ENCODE data around the gene DHRS4.

Gene DHRS4

DNA sequence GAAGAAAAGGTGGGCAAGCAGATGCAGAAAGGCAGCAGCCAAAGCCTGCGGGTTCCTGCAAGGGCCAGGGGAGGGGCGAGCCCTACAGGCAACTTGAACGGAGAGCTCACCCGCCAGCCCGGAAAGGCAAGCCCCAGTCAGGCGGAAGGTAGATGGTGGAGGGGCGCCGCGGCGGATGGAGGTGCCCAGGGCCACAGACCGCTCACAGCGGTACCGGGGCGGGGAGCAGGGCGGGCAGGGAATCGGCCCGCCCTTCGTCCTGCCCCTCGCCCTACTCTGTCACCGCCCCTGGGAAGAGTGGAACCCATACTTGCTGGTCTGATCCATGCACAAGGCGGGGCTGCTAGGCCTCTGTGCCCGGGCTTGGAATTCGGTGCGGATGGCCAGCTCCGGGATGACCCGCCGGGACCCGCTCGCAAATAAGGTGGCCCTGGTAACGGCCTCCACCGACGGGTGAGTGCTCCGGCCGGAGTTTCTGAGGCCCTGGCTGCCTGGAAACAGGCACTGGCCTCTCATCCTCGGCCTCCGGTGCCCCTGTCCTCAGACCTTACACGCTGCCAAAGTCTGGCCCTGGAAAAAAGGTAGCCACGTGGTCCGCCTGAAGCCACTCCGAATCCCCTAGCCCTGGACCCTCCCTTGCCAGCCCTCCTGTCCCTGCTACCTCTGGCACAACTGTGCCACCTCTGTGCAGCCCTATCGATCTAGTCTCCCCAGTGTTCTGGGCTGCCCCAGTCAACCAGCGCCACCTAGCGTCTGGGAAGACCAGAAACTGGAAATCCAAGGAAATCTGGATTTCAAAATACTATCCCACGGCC is at the start of gene DHRS4:
DHRS4 (plus strand) TSS at position 307 of the 815 bp plus-strand sequence; CDS start at position 326, 19 bp downstream.
- peak; percentile 62 to 79 for DNase-seq (ENCODE audit: low read depth in 2 of 2)

DNA sequence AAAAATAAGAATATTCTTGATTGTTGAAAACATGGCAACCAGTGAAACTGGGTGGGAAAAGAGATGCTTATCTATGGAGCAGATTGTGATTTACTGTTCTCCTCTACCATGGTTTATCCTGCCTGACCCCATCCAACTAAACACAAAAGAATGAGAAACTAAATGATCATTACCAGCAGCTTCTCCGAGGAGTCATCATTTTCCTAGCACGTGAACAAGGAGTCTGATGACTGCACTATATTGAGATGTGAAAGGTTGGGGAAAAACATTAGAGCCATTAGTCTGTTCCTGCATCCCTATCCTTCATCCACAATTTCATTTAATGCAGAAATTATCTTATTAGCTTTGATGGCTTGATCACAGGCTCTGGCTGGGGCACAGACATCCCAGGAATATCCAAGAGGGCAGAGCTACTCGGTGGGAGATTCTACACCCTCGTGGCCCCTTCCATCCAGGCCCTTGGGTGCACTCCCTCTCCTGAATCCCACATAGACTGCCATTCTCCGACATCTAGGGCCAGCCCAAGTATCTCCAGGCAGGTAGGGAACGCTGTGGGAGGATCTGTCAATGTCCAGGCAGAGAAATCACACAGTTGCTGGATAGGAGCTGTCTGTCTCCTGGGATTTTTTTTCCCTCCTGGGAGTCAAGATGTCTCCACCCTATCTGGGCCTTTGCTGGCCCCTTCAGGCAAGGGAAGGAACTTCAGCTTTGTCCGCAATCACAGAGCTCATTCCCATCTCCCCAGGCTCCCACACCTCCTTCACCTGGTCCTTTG is 43.3 kb upstream of the DHRS4 start:
- peak in 1 of 2 experiments; percentile 20 for DNase-seq (ENCODE audit: low read depth in 2 of 2)

DNA sequence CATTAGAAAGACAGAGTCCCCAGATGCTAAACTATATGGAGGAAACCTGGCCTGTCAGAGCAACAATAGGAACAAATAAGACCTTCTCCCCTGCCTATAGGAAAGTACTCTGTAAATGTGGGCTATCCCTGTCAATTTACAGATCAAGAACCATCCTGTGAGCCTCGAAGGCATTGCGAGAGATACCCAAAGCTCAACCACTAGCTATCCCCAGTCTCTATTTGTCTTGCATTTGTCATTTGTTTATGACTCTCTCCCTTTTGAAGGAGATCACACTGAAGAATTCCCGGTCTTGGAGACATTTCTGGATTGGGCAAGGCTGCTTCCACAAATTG is 42.7 kb upstream of the DHRS4 start:
- DNase-seq (ENCODE audit: low read depth in 2 of 2): no peak

- no peak for DNase-seq (ENCODE audit: low read depth in 2 of 2)
Observed at GRCh38 chr14:23915559-23915958, 38.0 kb upstream of the DHRS4 start.

DNA sequence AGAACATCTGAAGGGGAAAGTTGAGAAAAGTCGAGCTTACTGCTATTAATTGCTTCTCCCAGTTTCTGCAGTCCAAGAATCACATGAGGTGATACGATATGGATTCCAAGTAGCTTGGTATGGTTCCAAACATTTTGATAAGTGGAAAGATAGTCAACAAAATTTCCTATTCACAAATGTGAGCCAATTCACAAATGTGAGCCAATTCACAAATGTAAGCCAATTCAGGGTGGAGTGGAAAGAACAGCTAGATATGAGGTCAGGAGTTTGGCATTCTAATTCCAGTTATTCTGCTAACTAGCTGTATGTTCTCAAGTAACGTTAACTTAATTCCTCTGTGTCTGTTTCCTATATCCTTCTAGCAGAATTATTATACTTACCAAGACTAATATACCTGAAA is 37.6 kb upstream of the DHRS4 start:
- no peak for DNase-seq (ENCODE audit: low read depth in 2 of 2)

DNA sequence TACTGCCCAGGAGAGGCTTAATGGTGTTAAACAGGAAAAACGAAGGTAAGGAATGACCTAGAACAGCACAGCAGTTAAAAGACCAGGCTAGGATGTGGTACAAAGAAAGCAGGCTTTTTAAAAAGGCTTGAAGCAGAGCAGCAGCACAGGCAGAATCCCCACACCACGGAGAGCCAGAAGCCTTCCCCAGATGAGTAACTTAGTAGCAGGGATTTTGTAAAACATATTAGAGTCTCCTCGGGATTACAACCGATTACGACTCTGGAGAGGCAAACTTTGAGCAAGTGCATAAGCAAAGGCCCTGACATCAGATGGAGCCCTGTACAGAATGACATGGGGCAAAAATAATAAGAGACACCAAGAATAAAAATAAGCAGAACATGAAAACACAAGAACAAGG is 37.1 kb upstream of the DHRS4 start:
- no peak for DNase-seq (ENCODE audit: low read depth in 2 of 2)

DNA sequence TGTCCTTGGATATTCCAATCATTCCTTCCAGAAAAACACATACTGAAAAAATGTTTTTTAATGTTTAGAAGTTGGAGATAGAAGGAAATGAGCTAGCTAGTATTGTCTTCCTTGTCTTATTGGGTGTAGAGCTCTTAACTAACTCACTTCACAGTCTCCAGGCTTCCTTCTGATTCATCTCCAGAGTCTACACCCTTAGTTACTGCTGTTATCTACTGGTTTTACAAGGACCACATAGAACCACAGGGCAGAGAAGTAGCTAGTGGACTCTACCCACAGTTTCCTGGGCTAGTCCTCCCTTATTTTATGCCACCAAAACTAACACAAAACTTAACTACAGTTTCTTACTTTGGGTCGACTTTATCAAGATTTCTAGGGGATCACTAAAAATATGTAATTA is 31.0 kb upstream of the DHRS4 start:
- no peak for DNase-seq (ENCODE audit: low read depth in 2 of 2)

- DNase-seq (ENCODE audit: low read depth in 2 of 2): no peak
Observed at GRCh38 chr14:23925523-23926075, 28.0 kb upstream of the DHRS4 start.

DNA sequence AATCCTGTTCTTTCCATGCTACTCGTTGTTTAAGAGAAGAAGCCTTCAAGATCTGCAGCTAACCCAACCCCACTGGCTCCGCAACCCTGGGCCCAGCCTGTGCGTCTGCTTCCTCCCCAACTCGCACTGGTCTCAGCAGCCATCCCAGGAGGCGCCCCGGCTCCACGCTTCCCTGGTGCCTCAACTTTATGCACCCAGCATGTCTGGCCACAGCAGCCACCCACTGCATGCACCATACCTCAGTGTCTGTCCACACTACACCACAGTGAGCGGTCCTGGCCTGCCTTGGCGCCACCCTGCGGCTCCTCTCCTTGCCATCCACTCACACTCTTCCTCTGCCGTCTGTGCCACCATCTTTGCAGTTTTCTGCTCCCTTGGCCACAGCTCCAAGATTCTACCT is 27.0 kb upstream of the DHRS4 start:
- no peak for DNase-seq (ENCODE audit: low read depth in 2 of 2)

GRCh38 chr14:23929136-23929535 is 24.4 kb upstream of the DHRS4 start:
- no peak for DNase-seq (ENCODE audit: low read depth in 2 of 2)

DNA sequence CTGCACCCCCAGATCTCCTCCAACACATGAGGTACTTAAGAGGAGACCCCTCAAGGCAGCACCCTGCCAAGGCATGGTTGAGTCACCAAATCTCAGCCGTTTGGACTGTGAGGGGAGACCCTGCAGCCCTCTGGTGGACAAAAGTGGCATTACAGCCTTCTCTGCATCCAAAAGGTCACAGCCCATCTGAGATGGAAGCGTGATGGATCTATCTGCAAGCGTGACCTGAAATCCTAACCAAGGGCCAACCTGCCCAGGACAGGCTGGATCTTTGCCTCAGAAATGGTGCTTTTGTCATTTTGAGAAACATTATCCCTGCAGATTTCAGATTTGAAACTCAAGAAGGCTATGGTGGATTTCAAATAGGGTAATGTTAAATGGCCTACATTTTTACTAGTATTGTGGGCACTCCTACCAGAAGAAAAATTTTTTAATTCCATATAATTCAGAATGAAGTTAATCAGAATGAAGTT is 23.7 kb upstream of the DHRS4 start:
- peak; percentile 64 to 84 for DNase-seq (ENCODE audit: low read depth in 2 of 2)

DNA sequence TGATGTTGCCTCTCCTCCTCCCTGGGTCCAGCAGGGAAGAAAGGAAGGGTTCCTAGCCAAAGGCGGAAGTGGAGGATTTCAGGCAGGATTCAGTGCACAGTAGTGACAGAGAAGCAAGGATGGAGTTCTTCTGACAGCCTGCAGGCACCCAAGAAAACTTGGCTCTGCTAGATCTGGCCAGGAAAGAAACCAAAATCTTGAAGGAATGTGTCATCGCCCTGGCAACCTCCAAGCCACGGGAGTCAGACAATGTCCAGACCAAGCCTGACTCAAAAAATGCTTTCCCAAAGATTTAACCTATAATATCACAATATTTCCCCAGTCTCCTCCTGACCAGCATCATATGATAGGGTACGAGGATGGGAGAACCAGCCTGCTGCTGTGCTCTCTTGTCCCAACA is 22.8 kb upstream of the DHRS4 start:
- no peak for DNase-seq (ENCODE audit: low read depth in 2 of 2)

DNA sequence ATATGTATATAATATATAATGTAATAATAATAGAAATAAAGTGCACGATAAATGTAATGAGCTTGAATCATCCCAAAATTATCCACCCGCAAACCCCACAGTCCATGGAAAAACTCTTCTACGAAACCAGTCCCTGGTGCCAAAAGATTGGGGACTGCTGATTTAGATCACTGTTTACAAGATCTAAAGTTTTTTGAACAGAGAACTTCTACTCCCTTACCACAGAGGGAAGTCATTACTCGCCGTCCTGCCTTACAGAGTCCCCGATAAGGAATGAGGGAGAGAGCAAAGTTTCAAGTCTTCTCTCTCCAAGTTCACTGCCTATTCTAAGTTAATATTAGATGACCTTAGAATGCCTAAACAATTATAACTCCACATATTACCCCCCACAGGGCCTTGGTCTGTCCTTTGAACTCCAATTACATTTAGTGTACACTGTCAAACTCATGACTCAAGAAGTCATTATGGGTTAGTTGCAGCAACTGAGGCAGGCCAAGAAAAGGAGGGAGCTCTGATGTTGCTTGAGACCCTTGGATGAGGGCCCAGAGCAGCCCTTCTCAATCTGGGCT is 21.8 kb upstream of the DHRS4 start:
- no peak for DNase-seq (ENCODE audit: low read depth in 2 of 2)

GRCh38 chr14:23932639-23933038 is 20.9 kb upstream of the DHRS4 start:
- no peak for DNase-seq (ENCODE audit: low read depth in 2 of 2)

DNA sequence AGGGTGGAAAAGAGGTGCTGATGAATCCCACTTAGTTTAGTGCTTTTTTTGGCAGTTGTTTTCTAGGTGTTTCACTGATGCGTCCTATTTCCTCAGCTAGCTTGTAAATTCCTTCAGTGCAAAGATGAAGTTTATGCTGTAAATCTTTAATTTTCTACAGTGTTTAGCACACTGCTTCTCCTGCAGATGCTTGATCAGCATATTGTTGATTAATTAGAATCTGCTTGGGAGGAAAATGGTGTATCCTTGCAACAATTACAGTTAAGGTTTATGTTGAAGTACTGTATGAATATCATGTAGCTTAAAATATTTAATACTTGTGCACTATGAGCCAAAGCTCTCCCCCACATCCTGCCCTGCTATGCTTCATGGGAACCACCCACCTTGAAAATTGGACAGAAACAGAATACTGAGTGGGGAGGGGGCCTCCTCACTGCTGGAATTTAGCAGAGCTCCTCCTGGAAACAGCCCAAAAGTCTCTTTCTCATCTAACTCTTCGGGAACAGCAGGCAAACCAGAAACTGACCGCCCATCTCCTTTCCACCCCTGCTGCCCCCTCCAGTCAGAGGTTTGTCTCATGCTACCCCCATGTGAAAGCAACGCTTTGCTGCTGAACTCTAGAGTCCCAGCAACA is 20.3 kb upstream of the DHRS4 start:
- no peak for DNase-seq (ENCODE audit: low read depth in 2 of 2)

GRCh38 chr14:23933742-23934128 is 19.8 kb upstream of the DHRS4 start:
- no peak for DNase-seq (ENCODE audit: low read depth in 2 of 2)

GRCh38 chr14:23935158-23935557 is 18.4 kb upstream of the DHRS4 start:
- no peak for DNase-seq (ENCODE audit: low read depth in 2 of 2)

GRCh38 chr14:23936084-23936829 is 17.3 kb upstream of the DHRS4 start:
- no peak for DNase-seq (ENCODE audit: low read depth in 2 of 2)

- DNase-seq (ENCODE audit: low read depth in 2 of 2): no peak
Observed at GRCh38 chr14:23937203-23937602, 16.4 kb upstream of the DHRS4 start.

GRCh38 chr14:23938823-23939222 is 14.7 kb upstream of the DHRS4 start:
- DNase-seq (ENCODE audit: low read depth in 2 of 2): no peak

DNA sequence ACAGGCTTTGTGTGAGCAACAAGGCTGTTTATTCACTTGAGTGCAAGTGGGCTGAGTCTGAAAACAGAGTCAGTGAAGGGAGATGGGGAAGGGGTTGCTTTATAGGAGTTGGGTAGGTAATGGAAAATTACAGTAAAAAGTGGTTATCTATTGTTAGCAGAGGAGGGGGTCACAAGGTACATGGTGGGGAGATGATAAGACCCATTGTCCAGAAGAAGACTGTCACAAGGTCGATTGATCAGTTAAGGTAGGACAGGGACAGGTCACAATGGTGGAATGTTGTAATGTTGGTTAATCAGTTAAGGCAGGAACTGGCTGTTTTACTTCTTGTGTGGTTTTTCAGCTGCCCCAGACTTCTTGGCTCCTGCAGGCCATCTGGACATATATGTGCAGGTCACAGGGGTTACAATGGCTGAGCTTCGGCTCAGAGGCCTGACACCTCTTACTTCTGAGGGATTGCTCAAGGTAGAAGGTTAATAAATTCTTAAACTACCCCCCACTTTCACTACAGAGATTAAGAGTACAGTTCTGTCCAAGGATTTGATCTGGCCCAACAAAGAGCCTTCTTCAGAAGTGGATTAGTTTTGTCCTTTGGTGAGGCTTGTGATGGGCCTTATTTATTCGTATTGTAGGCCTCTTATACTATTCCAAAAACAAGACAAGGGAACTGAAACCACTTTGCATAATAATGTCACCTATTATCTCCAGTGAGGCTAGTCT is 13.8 kb upstream of the DHRS4 start:
- DNase-seq (ENCODE audit: low read depth in 2 of 2): no peak

All from stimulated activated CD4-positive, alpha-beta T cell treated with anti-CD3 and anti-CD28 coated beads, Interleukin-12 subunit alpha, Interleukin-12 subunit beta, amount 100 ng/mL, for 24 hours (primary cell).